Stimulated activated CD4-positive, alpha-beta T cell treated with anti-CD3 and anti-CD28 coated beads, Interleukin-1b, Interleukin-23, amount 100 ng/mL, for 4 hours (primary cell): Measurements from ENCODE around the gene NTRK2.

Experiments
- DNase-seq, 2 donors: peaks; one replicate each; pipeline ENCODE4 v3.0.0-alpha.2; 2020; ENCODE audit warnings: low read depth in 2 of 2

Gene NTRK2

GRCh38 chr9:84974258-84974657 lies 304.7 kb downstream of the NTRK2 start:
- DNase-seq: no peak

- no peak for DNase-seq
These were observed 305.3 kb downstream of the NTRK2 start for GRCh38 chr9:84974855-84975254.

- DNase-seq: no peak
These were observed 306.4 kb downstream of the NTRK2 start for GRCh38 chr9:84975926-84976325.

GRCh38 chr9:84978661-84979060 lies 309.1 kb downstream of the NTRK2 start:
- DNase-seq: no peak

GRCh38 chr9:84983749-84984148 lies 314.2 kb downstream of the NTRK2 start:
- DNase-seq: no peak

- no peak for DNase-seq
These were observed 319.1 kb downstream of the NTRK2 start for GRCh38 chr9:84988621-84989020.

GRCh38 chr9:84990416-84990815 lies 320.9 kb downstream of the NTRK2 start:
- no peak for DNase-seq

- DNase-seq: no peak
These were observed 321.5 kb downstream of the NTRK2 start for GRCh38 chr9:84990850-84991513.

GRCh38 chr9:84991514-84991870 lies 322.0 kb downstream of the NTRK2 start:
- DNase-seq: no peak

GRCh38 chr9:84992381-84992780 lies 322.9 kb downstream of the NTRK2 start:
- no peak for DNase-seq

GRCh38 chr9:84993105-84993504 lies 323.6 kb downstream of the NTRK2 start:
- no peak for DNase-seq

- no peak for DNase-seq
These were observed 326.5 kb downstream of the NTRK2 start for GRCh38 chr9:84996029-84996428.

GRCh38 chr9:84996716-84997115 lies 327.2 kb downstream of the NTRK2 start:
- no peak for DNase-seq

GRCh38 chr9:84997472-84997871 lies 327.9 kb downstream of the NTRK2 start:
- DNase-seq: no peak

- DNase-seq: no peak
These were observed 329.1 kb downstream of the NTRK2 start for GRCh38 chr9:84998639-84999038.

- DNase-seq: no peak
These were observed 330.3 kb downstream of the NTRK2 start for GRCh38 chr9:84999788-85000187.

GRCh38 chr9:85001925-85002324 lies 332.4 kb downstream of the NTRK2 start:
- no peak for DNase-seq

- DNase-seq: no peak
These were observed 335.4 kb downstream of the NTRK2 start for GRCh38 chr9:85004818-85005413.

GRCh38 chr9:85007748-85008147 lies 338.2 kb downstream of the NTRK2 start:
- no peak for DNase-seq

GRCh38 chr9:85008215-85008614 lies 338.7 kb downstream of the NTRK2 start:
- no peak for DNase-seq

GRCh38 chr9:85009251-85009650 lies 339.7 kb downstream of the NTRK2 start:
- DNase-seq: no peak

- no peak for DNase-seq
These were observed 344.2 kb downstream of the NTRK2 start for GRCh38 chr9:85013703-85014102.

- DNase-seq: no peak
These were observed 344.8 kb downstream of the NTRK2 start for GRCh38 chr9:85014292-85014691.
